Activated T-cell treated with anti-CD3 and anti-CD28 coated beads, Interleukin-2, amount 50 U/mL, for 48 hours (primary cell): ENCODE data around the gene ADIG.
"Not testable (repeated sequence)": the region's sequence is repeated elsewhere in the genome, so short reads cannot be mapped to it uniquely, and the experiment has no call there.

ENCODE experiments used
- DNase-seq, 2 experiments: peaks; one replicate each; pipeline ENCODE4 v3.0.0-alpha.2; 2020

ADIG gene

GRCh38 chr20:38579219-38579910, 1.6 kb upstream of the ADIG start:
- DNase-seq, result no peak

GRCh38 chr20:38579921-38580320, 1.1 kb upstream of the ADIG start:
- DNase-seq, result no peak

- no peak for DNase-seq
Measured at GRCh38 chr20:38581830-38582358, 897 bp downstream of the ADIG start.

- no peak for DNase-seq
Measured at GRCh38 chr20:38583306-38583705, 2.3 kb downstream of the ADIG start.

- no peak for DNase-seq
Measured at GRCh38 chr20:38584099-38584763, 3.2 kb downstream of the ADIG start.

- DNase-seq, result no peak
Measured at GRCh38 chr20:38585404-38586180, 4.6 kb downstream of the ADIG start.

- DNase-seq, result no peak
Measured at GRCh38 chr20:38586181-38586525, 5.2 kb downstream of the ADIG start.

GRCh38 chr20:38588303-38588702, 7.3 kb downstream of the ADIG start:
- no peak for DNase-seq

- DNase-seq, result no peak
Measured at GRCh38 chr20:38589351-38589750, 8.4 kb downstream of the ADIG start.

- no peak for DNase-seq
Measured at GRCh38 chr20:38589967-38590675, 9.1 kb downstream of the ADIG start.

GRCh38 chr20:38590676-38591473, 9.9 kb downstream of the ADIG start:
- no peak for DNase-seq

- DNase-seq, result no peak
Measured at GRCh38 chr20:38591474-38592410, 10.7 kb downstream of the ADIG start.

GRCh38 chr20:38592411-38592790, 11.4 kb downstream of the ADIG start:
- DNase-seq, result not testable (repeated sequence)

GRCh38 chr20:38594281-38594680, 13.3 kb downstream of the ADIG start:
- DNase-seq, result not testable (repeated sequence)

GRCh38 chr20:38595886-38596285, 14.9 kb downstream of the ADIG start:
- not testable (repeated sequence) for DNase-seq

- DNase-seq, result no peak
Measured at GRCh38 chr20:38599410-38599882, 18.4 kb downstream of the ADIG start.

GRCh38 chr20:38600057-38600456, 19.1 kb downstream of the ADIG start:
- DNase-seq, result no peak

GRCh38 chr20:38601216-38602184, 20.5 kb downstream of the ADIG start, which contains the start of gene ARHGAP40:
TSS of gene ARHGAP40 (plus strand) at chr20:38601809.
- peak; percentile 48 to 53 for DNase-seq

- no peak for DNase-seq
Measured at GRCh38 chr20:38602185-38602581, 21.2 kb downstream of the ADIG start.

- no peak for DNase-seq
Measured at GRCh38 chr20:38603286-38603685, 22.3 kb downstream of the ADIG start.
